HL-60 (cell line): ENCODE data around the gene CYP4B1.

Experiments used
- DNase-seq, 2 experiments: peaks; one replicate each; pipeline ENCODE4 v3.0.0-alpha.2; 2010 to 2020; ENCODE audit warnings: low read depth in 1 of 2, low spot score in 1 of 2
- H3K27ac ChIP-seq: fragments of 250-450 bp; sonication (Bioruptor Pico); replicated peaks from 2 replicates; pipeline ENCODE4 v1.5.1; 2020; ENCODE audit warnings: mild to moderate bottlenecking, moderate library complexity
- H3K27me3 ChIP-seq: fragments of 250-450 bp; sonication (Bioruptor Pico); 2 replicates; pipeline ENCODE4 v1.5.1; 2021; ENCODE audit warnings: mild to moderate bottlenecking, moderate library complexity; ENCODE audit not compliant: insufficient read depth, poor library complexity, severe bottlenecking
- H3K4me3 ChIP-seq: replicated peaks from 2 replicates; pipeline ENCODE4 v1.5.1; 2011; ENCODE audit warnings: mild to moderate bottlenecking, control low read depth, low read length; ENCODE audit not compliant: insufficient read depth
- CTCF ChIP-seq: IDR thresholded peaks from one replicate; pipeline ENCODE4 v1.5.1; 2011; ENCODE audit warnings: low read length, control low read depth, inconsistent platforms; ENCODE audit not compliant: insufficient read depth
- GABPA ChIP-seq: IDR thresholded peaks from 2 replicates; pipeline ENCODE4 v1.6.1; 2012; ENCODE audit warnings: low read depth
- POLR2AphosphoS5 ChIP-seq: IDR thresholded peaks from 2 replicates; pipeline ENCODE4 v1.6.1; 2012; ENCODE audit warnings: low read depth
- REST ChIP-seq: IDR thresholded peaks from 2 replicates; pipeline ENCODE4 v1.6.1; 2012; ENCODE audit warnings: low read depth; ENCODE audit not compliant: insufficient replicate concordance
- SPI1 ChIP-seq: IDR thresholded peaks from 2 replicates; pipeline ENCODE4 v1.6.1; 2012; ENCODE audit warnings: low read depth, mild to moderate bottlenecking, borderline replicate concordance

CYP4B1 gene

GRCh38 chr1:46767649-46768282 is 31.1 kb upstream of the CYP4B1 start:
- no peaks in the 10 kb centered on the region for H3K27me3 ChIP-seq
- no peak for DNase-seq
- H3K27ac ChIP-seq: no peak overlapping the region
- H3K4me3 ChIP-seq: no peak overlapping the region
- TF ChIP-seq GABPA: no peak
- TF ChIP-seq CTCF: no peak
- no peak for TF ChIP-seq SPI1
- no peak for TF ChIP-seq POLR2AphosphoS5
- TF ChIP-seq REST: no peak

- DNase-seq: no peak
- H3K4me3 ChIP-seq: no peak overlapping the region
- no peak for TF ChIP-seq GABPA
- no peak for TF ChIP-seq REST
- TF ChIP-seq POLR2AphosphoS5: no peak
- no peak for TF ChIP-seq CTCF
- TF ChIP-seq SPI1: no peak
- no peak overlapping the region for H3K27ac ChIP-seq
- H3K27me3 ChIP-seq: no peaks in the 10 kb centered on the region
Observed at GRCh38 chr1:46768445-46768844, 30.4 kb upstream of the CYP4B1 start.

GRCh38 chr1:46769028-46769740 is 29.7 kb upstream of the CYP4B1 start:
- no peak for TF ChIP-seq POLR2AphosphoS5
- TF ChIP-seq CTCF: no peak
- TF ChIP-seq SPI1: no peak
- no peak for TF ChIP-seq REST
- no peak for TF ChIP-seq GABPA
- no peak for DNase-seq
- H3K4me3 ChIP-seq: no peak overlapping the region
- H3K27ac ChIP-seq: no peak overlapping the region
- H3K27me3 ChIP-seq: no peaks in the 10 kb centered on the region
